Measurements from ENCODE around the gene TMEM129.

The TMEM129 gene

DNA sequence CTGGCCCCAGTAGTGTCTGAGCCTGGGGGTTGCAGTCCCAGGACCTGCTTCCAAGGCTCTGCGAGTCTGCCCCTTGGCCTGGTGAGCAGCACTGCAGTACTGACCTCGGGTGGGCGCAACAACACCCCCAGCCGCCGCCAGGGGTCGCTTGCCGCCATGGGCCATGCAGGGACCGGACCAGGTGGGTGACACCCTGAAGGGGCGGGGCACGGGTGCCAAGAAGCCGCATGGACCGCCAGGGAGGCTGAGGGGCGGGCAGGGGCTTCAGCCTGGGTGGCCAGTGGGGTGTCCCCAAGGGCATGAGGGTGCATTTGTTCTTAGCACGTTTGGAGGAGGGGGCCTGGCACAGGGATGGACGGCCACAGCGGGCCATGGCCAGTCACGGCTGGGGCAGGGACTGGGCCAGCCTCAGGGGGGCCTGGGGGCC lies 25.2 kb upstream of the TMEM129 start (continued):
- TF ChIP-seq, protein P1, sequence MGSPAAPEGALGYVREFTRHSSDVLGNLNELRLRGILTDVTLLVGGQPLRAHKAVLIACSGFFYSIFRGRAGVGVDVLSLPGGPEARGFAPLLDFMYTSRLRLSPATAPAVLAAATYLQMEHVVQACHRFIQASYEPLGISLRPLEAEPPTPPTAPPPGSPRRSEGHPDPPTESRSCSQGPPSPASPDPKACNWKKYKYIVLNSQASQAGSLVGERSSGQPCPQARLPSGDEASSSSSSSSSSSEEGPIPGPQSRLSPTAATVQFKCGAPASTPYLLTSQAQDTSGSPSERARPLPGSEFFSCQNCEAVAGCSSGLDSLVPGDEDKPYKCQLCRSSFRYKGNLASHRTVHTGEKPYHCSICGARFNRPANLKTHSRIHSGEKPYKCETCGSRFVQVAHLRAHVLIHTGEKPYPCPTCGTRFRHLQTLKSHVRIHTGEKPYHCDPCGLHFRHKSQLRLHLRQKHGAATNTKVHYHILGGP (tag by site-specific recombination; IDR thresholded peaks at IDR 0.05) = no peak
- TF ChIP-seq, protein P2, sequence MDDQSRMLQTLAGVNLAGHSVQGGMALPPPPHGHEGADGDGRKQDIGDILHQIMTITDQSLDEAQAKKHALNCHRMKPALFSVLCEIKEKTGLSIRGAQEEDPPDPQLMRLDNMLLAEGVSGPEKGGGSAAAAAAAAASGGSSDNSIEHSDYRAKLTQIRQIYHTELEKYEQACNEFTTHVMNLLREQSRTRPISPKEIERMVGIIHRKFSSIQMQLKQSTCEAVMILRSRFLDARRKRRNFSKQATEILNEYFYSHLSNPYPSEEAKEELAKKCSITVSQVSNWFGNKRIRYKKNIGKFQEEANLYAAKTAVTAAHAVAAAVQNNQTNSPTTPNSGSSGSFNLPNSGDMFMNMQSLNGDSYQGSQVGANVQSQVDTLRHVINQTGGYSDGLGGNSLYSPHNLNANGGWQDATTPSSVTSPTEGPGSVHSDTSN (CRISPR knock-in tag; IDR thresholded peaks at IDR 0.05) = no peak
- no peak for TF ChIP-seq PRDM1 (tag by site-specific recombination; IDR thresholded peaks at IDR 0.05)
- TF ChIP-seq ZNF558 (tag by site-specific recombination; IDR thresholded peaks at IDR 0.05) = no peak
- TF ChIP-seq, protein P3, sequence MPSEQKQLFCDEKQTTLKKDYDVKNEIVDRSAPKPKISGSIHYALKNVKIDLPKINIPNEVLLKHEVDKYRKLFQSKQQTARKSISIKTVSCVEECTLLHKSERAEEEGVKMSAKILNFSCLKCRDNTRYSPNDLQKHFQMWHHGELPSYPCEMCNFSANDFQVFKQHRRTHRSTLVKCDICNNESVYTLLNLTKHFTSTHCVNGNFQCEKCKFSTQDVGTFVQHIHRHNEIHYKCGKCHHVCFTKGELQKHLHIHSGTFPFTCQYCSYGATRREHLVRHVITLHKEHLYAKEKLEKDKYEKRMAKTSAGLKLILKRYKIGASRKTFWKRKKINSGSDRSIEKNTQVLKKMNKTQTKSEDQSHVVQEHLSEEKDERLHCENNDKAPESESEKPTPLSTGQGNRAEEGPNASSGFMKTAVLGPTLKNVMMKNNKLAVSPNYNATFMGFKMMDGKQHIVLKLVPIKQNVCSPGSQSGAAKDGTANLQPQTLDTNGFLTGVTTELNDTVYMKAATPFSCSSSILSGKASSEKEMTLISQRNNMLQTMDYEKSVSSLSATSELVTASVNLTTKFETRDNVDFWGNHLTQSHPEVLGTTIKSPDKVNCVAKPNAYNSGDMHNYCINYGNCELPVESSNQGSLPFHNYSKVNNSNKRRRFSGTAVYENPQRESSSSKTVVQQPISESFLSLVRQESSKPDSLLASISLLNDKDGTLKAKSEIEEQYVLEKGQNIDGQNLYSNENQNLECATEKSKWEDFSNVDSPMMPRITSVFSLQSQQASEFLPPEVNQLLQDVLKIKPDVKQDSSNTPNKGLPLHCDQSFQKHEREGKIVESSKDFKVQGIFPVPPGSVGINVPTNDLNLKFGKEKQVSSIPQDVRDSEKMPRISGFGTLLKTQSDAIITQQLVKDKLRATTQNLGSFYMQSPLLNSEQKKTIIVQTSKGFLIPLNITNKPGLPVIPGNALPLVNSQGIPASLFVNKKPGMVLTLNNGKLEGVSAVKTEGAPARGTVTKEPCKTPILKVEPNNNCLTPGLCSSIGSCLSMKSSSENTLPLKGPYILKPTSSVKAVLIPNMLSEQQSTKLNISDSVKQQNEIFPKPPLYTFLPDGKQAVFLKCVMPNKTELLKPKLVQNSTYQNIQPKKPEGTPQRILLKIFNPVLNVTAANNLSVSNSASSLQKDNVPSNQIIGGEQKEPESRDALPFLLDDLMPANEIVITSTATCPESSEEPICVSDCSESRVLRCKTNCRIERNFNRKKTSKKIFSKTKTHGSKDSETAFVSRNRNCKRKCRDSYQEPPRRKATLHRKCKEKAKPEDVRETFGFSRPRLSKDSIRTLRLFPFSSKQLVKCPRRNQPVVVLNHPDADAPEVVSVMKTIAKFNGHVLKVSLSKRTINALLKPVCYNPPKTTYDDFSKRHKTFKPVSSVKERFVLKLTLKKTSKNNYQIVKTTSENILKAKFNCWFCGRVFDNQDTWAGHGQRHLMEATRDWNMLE (tag by site-specific recombination; conservative IDR thresholded peaks at IDR 0.05; ENCODE audit: low read depth) = no peak
- TF ChIP-seq ZNF837 (tag by site-specific recombination; IDR thresholded peaks at IDR 0.05) = no peak
- no peak for TF ChIP-seq ZNF776 (tag by site-specific recombination; IDR thresholded peaks at IDR 0.05; ENCODE audit: borderline replicate concordance)
- TF ChIP-seq ZNF664 (tag by site-specific recombination; IDR thresholded peaks at IDR 0.05) = no peak
- no peak for TF ChIP-seq ZNF221 (tag by site-specific recombination; IDR thresholded peaks at IDR 0.05; ENCODE audit: borderline replicate concordance)
- no peak for TF ChIP-seq ZNF48 (tag by site-specific recombination; IDR thresholded peaks at IDR 0.05)
- TF ChIP-seq, protein P4, sequence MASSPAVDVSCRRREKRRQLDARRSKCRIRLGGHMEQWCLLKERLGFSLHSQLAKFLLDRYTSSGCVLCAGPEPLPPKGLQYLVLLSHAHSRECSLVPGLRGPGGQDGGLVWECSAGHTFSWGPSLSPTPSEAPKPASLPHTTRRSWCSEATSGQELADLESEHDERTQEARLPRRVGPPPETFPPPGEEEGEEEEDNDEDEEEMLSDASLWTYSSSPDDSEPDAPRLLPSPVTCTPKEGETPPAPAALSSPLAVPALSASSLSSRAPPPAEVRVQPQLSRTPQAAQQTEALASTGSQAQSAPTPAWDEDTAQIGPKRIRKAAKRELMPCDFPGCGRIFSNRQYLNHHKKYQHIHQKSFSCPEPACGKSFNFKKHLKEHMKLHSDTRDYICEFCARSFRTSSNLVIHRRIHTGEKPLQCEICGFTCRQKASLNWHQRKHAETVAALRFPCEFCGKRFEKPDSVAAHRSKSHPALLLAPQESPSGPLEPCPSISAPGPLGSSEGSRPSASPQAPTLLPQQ (tag by site-specific recombination; IDR thresholded peaks at IDR 0.05) = no peak
- TF ChIP-seq, protein P5, sequence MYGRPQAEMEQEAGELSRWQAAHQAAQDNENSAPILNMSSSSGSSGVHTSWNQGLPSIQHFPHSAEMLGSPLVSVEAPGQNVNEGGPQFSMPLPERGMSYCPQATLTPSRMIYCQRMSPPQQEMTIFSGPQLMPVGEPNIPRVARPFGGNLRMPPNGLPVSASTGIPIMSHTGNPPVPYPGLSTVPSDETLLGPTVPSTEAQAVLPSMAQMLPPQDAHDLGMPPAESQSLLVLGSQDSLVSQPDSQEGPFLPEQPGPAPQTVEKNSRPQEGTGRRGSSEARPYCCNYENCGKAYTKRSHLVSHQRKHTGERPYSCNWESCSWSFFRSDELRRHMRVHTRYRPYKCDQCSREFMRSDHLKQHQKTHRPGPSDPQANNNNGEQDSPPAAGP (tag by site-specific recombination; IDR thresholded peaks at IDR 0.05) = no peak
- TF ChIP-seq ZNF169 (tag by site-specific recombination; IDR thresholded peaks at IDR 0.05) = no peak
- TF ChIP-seq SETDB1 (IDR thresholded peaks at IDR 0.05; ENCODE audit: insufficient read length, low read length) = no peak
- TF ChIP-seq ZNF146 (tag by site-specific recombination; IDR thresholded peaks at IDR 0.05) = no peak
- no peak for TF ChIP-seq ZNF621 (tag by site-specific recombination; IDR thresholded peaks at IDR 0.05)
- no peak for TF ChIP-seq ZNF112 (tag by site-specific recombination; IDR thresholded peaks at IDR 0.05)
- TF ChIP-seq SP3 (tag by site-specific recombination; IDR thresholded peaks at IDR 0.05) = no peak
- TF ChIP-seq, protein P6, sequence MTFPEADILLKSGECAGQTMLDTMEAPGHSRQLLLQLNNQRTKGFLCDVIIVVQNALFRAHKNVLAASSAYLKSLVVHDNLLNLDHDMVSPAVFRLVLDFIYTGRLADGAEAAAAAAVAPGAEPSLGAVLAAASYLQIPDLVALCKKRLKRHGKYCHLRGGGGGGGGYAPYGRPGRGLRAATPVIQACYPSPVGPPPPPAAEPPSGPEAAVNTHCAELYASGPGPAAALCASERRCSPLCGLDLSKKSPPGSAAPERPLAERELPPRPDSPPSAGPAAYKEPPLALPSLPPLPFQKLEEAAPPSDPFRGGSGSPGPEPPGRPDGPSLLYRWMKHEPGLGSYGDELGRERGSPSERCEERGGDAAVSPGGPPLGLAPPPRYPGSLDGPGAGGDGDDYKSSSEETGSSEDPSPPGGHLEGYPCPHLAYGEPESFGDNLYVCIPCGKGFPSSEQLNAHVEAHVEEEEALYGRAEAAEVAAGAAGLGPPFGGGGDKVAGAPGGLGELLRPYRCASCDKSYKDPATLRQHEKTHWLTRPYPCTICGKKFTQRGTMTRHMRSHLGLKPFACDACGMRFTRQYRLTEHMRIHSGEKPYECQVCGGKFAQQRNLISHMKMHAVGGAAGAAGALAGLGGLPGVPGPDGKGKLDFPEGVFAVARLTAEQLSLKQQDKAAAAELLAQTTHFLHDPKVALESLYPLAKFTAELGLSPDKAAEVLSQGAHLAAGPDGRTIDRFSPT (tag by site-specific recombination; IDR thresholded peaks at IDR 0.05) = no peak; the same call in 1 of the 2 replicates
- no peak for TF ChIP-seq ZBTB20 (tag by site-specific recombination; IDR thresholded peaks at IDR 0.05)
- TF ChIP-seq, protein P7, sequence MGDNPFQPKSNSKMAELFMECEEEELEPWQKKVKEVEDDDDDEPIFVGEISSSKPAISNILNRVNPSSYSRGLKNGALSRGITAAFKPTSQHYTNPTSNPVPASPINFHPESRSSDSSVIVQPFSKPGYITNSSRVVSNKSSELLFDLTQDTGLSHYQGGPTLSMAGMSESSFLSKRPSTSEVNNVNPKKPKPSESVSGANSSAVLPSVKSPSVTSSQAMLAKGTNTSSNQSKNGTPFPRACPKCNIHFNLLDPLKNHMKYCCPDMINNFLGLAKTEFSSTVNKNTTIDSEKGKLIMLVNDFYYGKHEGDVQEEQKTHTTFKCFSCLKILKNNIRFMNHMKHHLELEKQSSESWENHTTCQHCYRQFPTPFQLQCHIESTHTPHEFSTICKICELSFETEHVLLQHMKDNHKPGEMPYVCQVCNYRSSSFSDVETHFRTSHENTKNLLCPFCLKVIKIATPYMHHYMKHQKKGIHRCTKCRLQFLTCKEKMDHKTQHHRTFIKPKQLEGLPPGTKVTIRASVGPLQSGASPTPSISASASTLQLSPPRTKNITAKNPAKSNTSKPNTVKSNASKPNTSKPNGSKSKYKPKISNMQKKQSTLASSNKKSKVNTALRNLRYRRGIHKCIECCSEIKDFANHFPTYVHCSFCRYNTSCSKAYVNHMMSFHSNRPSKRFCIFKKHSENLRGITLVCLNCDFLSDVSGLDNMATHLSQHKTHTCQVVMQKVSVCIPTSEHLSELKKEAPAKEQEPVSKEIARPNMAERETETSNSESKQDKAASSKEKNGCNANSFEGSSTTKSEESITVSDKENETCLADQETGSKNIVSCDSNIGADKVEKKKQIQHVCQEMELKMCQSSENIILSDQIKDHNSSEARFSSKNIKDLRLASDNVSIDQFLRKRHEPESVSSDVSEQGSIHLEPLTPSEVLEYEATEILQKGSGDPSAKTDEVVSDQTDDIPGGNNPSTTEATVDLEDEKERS (tag by site-specific recombination; IDR thresholded peaks at IDR 0.05) = no peak
- TF ChIP-seq, protein P8, sequence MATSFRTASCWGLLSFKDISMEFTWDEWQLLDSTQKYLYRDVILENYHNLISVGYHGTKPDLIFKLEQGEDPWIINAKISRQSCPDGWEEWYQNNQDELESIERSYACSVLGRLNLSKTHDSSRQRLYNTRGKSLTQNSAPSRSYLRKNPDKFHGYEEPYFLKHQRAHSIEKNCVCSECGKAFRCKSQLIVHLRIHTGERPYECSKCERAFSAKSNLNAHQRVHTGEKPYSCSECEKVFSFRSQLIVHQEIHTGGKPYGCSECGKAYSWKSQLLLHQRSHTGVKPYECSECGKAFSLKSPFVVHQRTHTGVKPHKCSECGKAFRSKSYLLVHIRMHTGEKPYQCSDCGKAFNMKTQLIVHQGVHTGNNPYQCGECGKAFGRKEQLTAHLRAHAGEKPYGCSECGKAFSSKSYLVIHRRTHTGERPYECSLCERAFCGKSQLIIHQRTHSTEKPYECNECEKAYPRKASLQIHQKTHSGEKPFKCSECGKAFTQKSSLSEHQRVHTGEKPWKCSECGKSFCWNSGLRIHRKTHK (tag by site-specific recombination; IDR thresholded peaks at IDR 0.05) = no peak
